H9 (cell line): ENCODE results near the gene ASB16. TPM values are rescaled to one million over a fixed set of nuclear protein-coding genes. Genes with fewer than 3 reads are reported as not detected.

Experiments used
- DNase-seq: peaks from one replicate; pipeline ENCODE4 v3.0.0-alpha.2; 2017
- H2AFZ ChIP-seq: one replicate; pipeline ENCODE4 v1.6.1; 2013; ENCODE audit warnings: mild to moderate bottlenecking, low read length, control low read depth, moderate library complexity
- H2AK5ac ChIP-seq: 2 replicates; pipeline ENCODE4 v1.6.1; 2013; ENCODE audit warnings: low read length, control low read depth, mixed read lengths; ENCODE audit not compliant: insufficient read length
- H2BK120ac ChIP-seq: one replicate; pipeline ENCODE4 v1.6.1; 2013; ENCODE audit warnings: low read depth, mild to moderate bottlenecking, low read length, control low read depth, inconsistent platforms; ENCODE audit not compliant: poor library complexity, severe bottlenecking
- H2BK12ac ChIP-seq: 2 replicates; pipeline ENCODE4 v1.6.1; 2013; ENCODE audit warnings: low read length, control low read depth, mixed read lengths, low read depth; ENCODE audit not compliant: insufficient read length
- H2BK15ac ChIP-seq: 2 replicates; pipeline ENCODE4 v1.6.1; 2013; ENCODE audit warnings: low read depth, low read length, control low read depth
- H2BK20ac ChIP-seq: one replicate; pipeline ENCODE4 v1.6.1; 2013; ENCODE audit warnings: low read depth, mild to moderate bottlenecking, low read length, control low read depth, inconsistent platforms; ENCODE audit not compliant: poor library complexity, severe bottlenecking
- H2BK5ac ChIP-seq: 2 replicates; pipeline ENCODE4 v1.6.1; 2013; ENCODE audit warnings: low read length, control low read depth, mixed read lengths; ENCODE audit not compliant: insufficient read length
- H3K14ac ChIP-seq: 2 replicates; pipeline ENCODE4 v1.6.1; 2013; ENCODE audit warnings: low read length, control low read depth; ENCODE audit not compliant: insufficient read depth
- H3K18ac ChIP-seq: 2 replicates; pipeline ENCODE4 v1.6.1; 2013; ENCODE audit warnings: low read depth, mild to moderate bottlenecking, mixed read lengths, low read length, control low read depth; ENCODE audit not compliant: insufficient read length
- H3K23ac ChIP-seq: 2 replicates; pipeline ENCODE4 v1.6.1; 2013; ENCODE audit warnings: low read length, control low read depth, mixed read lengths, low read depth; ENCODE audit not compliant: insufficient read length
- H3K23me2 ChIP-seq: 2 replicates; pipeline ENCODE4 v1.6.1; 2013; ENCODE audit warnings: low read depth, mild to moderate bottlenecking, mixed read lengths, low read length, control low read depth; ENCODE audit not compliant: insufficient read length, poor library complexity, severe bottlenecking
- H3K27ac ChIP-seq: 2 replicates; pipeline ENCODE4 v1.5.1; 2013; ENCODE audit warnings: low read length, control low read depth, mixed read lengths, low read depth; ENCODE audit not compliant: insufficient read length
- H3K27me3 ChIP-seq: 2 replicates; pipeline ENCODE4 v1.6.1; 2013; ENCODE audit warnings: low read length, control low read depth, inconsistent platforms; ENCODE audit not compliant: insufficient read depth
- H3K4ac ChIP-seq: 2 replicates; pipeline ENCODE4 v1.6.1; 2013; ENCODE audit warnings: low read depth, mild to moderate bottlenecking, control low read depth, inconsistent platforms, low read length, moderate library complexity
- H3K4me1 ChIP-seq: 2 replicates; pipeline ENCODE4 v1.6.1; 2013; ENCODE audit warnings: low read length, control low read depth, inconsistent platforms; ENCODE audit not compliant: insufficient read depth
- H3K4me2 ChIP-seq: 2 replicates; pipeline ENCODE4 v1.6.1; 2013; ENCODE audit warnings: low read length, control low read depth, mixed read lengths; ENCODE audit not compliant: insufficient read length, insufficient read depth
- H3K56ac ChIP-seq: 2 replicates; pipeline ENCODE4 v1.6.1; 2013; ENCODE audit warnings: low read depth, mild to moderate bottlenecking, mixed read lengths, low read length, control low read depth; ENCODE audit not compliant: insufficient read length
- H3K79me1 ChIP-seq: 2 replicates; pipeline ENCODE4 v1.6.1; 2013; ENCODE audit warnings: low read depth, mild to moderate bottlenecking, moderate library complexity, low read length, control low read depth, inconsistent platforms; ENCODE audit not compliant: insufficient read depth, poor library complexity, severe bottlenecking
- H3K79me2 ChIP-seq: 2 replicates; pipeline ENCODE4 v1.6.1; 2013; ENCODE audit warnings: low read length, control low read depth, inconsistent platforms; ENCODE audit not compliant: insufficient read depth
- H3K9ac ChIP-seq: 2 replicates; pipeline ENCODE4 v1.6.1; 2013; ENCODE audit warnings: low read length, control low read depth, mixed read lengths; ENCODE audit not compliant: insufficient read length; ENCODE audit errors: extremely low read depth
- H3K9me3 ChIP-seq: one replicate; pipeline ENCODE4 v1.6.1; 2013; ENCODE audit warnings: low read depth, low read length, inconsistent platforms; ENCODE audit not compliant: control insufficient read depth
- H3T11ph ChIP-seq: one replicate; pipeline ENCODE4 v1.6.1; 2013; ENCODE audit warnings: mild to moderate bottlenecking, low read length, control low read depth, inconsistent platforms
- H4K20me1 ChIP-seq: one replicate; pipeline ENCODE4 v1.6.1; 2013; ENCODE audit not compliant: control insufficient read depth, insufficient read length, insufficient read depth
- H4K5ac ChIP-seq: 2 replicates; pipeline ENCODE4 v1.6.1; 2013; ENCODE audit warnings: low read depth, mild to moderate bottlenecking, mixed read lengths, low read length, control low read depth; ENCODE audit not compliant: insufficient read length
- H4K8ac ChIP-seq: replicated peaks from 2 replicates; pipeline ENCODE4 v1.6.1; 2013; ENCODE audit warnings: low read length, control low read depth, mixed read lengths, low read depth; ENCODE audit not compliant: insufficient read length
- H4K91ac ChIP-seq: 2 replicates; pipeline ENCODE4 v1.6.1; 2013; ENCODE audit warnings: low read depth, mild to moderate bottlenecking, moderate library complexity, mixed read lengths, low read length, control low read depth; ENCODE audit not compliant: insufficient read length
- H3K27ac Mint-ChIP-seq, 3 experiments: 2 replicates in 2 of 3; 3 replicates in 1 of 3; pipeline ENCODE4 v1.8.0; 2020 to 2021; ENCODE audit warnings: mixed read lengths in 3 of 3, mild to moderate bottlenecking in 1 of 3, moderate library complexity in 1 of 3
- H3K27me3 Mint-ChIP-seq: 2 replicates; pipeline ENCODE4 v1.8.0; 2021; ENCODE audit warnings: low read depth, mild to moderate bottlenecking, moderate library complexity, mixed read lengths
- H3K36me3 Mint-ChIP-seq, 3 experiments: 2 replicates in 2 of 3; 3 replicates in 1 of 3; pipeline ENCODE4 v1.8.0; 2020 to 2021; ENCODE audit warnings: low read depth in 3 of 3, mixed read lengths in 3 of 3; ENCODE audit not compliant: insufficient read depth in 1 of 3
- H3K4me1 Mint-ChIP-seq, 2 experiments: 2 replicates each; pipeline ENCODE4 v1.8.0; 2020; ENCODE audit warnings: mixed read lengths in 2 of 2
- H3K4me3 Mint-ChIP-seq, 2 experiments: 2 replicates in 1 of 2; 3 replicates in 1 of 2; pipeline ENCODE4 v1.8.0; 2020 to 2021; ENCODE audit warnings: mild to moderate bottlenecking in 2 of 2, mixed read lengths in 2 of 2, moderate library complexity in 1 of 2
- H3K9me3 Mint-ChIP-seq, 2 experiments: 2 replicates in 1 of 2; 3 replicates in 1 of 2; pipeline ENCODE4 v1.8.0; 2020; ENCODE audit warnings: mild to moderate bottlenecking in 2 of 2, mixed read lengths in 2 of 2, moderate library complexity in 1 of 2
- CTCF ChIP-seq: fragments of 200-600 bp; sonication (generic); conservative IDR thresholded peaks from 3 replicates; pipeline ENCODE4 v1.8.0; 2021; ENCODE audit warnings: antibody characterized with exemption, mild to moderate bottlenecking
- WGBS: extraction: QIAGEN DNeasy Blood & Tissue Kit; methylation state at CpG from one replicate; pipeline ENCODE4 v1.1.7; 2013; ENCODE audit warnings: missing lambda C conversion rate, low lambda C conversion rate, mixed read lengths; ENCODE audit not compliant: insufficient read length; ENCODE audit errors: extremely low coverage; 5-methylcytosine and 5-hydroxymethylcytosine counted together
- total RNA-seq: library from RNA; stranded (reverse); gene quantifications from 2 replicates; pipeline ENCODE4 v1.2.1, GENCODE V29; 2021

The ASB16 gene
- total RNA-seq, 1 experiment from 2014 or later, result 0.90 TPM

GRCh38 chr17:44202756-44203155 is 32.3 kb downstream of the ASB16 start:
- Histone ChIP-seq H3K9me3 (no peaks in the 10 kb centered on the region), H2BK5ac (no peak overlapping the region), H3K9ac (no peak overlapping the region), H2BK12ac (no peak overlapping the region), H2AFZ (no peak overlapping the region), H3K4me2 (no peak overlapping the region), H4K5ac (no peak overlapping the region), H3K79me2 (peaks cover 4% of the 10 kb centered on the region; the same call in 1 of the 2 replicates), H3K27me3 (no peaks in the 10 kb centered on the region), H4K91ac (no peak overlapping the region), H3K14ac (no peak overlapping the region), H2BK20ac (no peak overlapping the region), H4K8ac (no peak overlapping the region), H3K23me2 (peaks cover 6% of the 10 kb centered on the region), H2BK15ac (no peak overlapping the region), H3K79me1 (no peaks in the 10 kb centered on the region), H3K23ac (no peak overlapping the region), H3K18ac (no peak overlapping the region), H4K20me1 (no peaks in the 10 kb centered on the region), H3K27ac (no peak overlapping the region), H3K4ac (no peak overlapping the region), H3T11ph (no peak overlapping the region), H3K56ac (no peak overlapping the region), H2AK5ac (no peak overlapping the region), H3K4me1 (0 out of 2 replicates have a peak, but pooled peaks cover 2% of the 10 kb centered on the region), H2BK120ac (no peak overlapping the region)
- H3K27ac Mint-ChIP-seq, result no peak overlapping the region
- no peak for DNase-seq
- peaks cover 29 to 35% of the 10 kb centered on the region in 2 experiments for H3K4me1 Mint-ChIP-seq
- TF ChIP-seq CTCF, result no peak
- no CpG with 5 or more reads among the region's 4 CpGs for WGBS
- H3K9me3 Mint-ChIP-seq, result no peaks in the 10 kb centered on the region
- H3K36me3 Mint-ChIP-seq, result peaks cover 7 to 27% (median 13%) of the 10 kb centered on the region in 3 experiments; a peak in 6 of 7 replicates
- no peaks in the 10 kb centered on the region; the same call in 1 of the 2 replicates for H3K27me3 Mint-ChIP-seq
- no peak overlapping the region for H3K4me3 Mint-ChIP-seq
